H9 (cell line): Measurements from ENCODE around the gene RYR1. TPM values are rescaled to one million over a fixed set of nuclear protein-coding genes. Genes with fewer than 3 reads are reported as not detected.
A peak's percentile ranks its signal among the peaks of the same experiment; 100 is the strongest.

Source experiments
- DNase-seq: peaks from one replicate; pipeline ENCODE4 v3.0.0-alpha.2; 2017
- H2AFZ ChIP-seq: one replicate; pipeline ENCODE4 v1.6.1; 2013; ENCODE audit warnings: mild to moderate bottlenecking, low read length, control low read depth, moderate library complexity
- H2AK5ac ChIP-seq: 2 replicates; pipeline ENCODE4 v1.6.1; 2013; ENCODE audit warnings: low read length, control low read depth, mixed read lengths; ENCODE audit not compliant: insufficient read length
- H2BK120ac ChIP-seq: one replicate; pipeline ENCODE4 v1.6.1; 2013; ENCODE audit warnings: low read depth, mild to moderate bottlenecking, low read length, control low read depth, inconsistent platforms; ENCODE audit not compliant: poor library complexity, severe bottlenecking
- H2BK12ac ChIP-seq: 2 replicates; pipeline ENCODE4 v1.6.1; 2013; ENCODE audit warnings: low read length, control low read depth, mixed read lengths, low read depth; ENCODE audit not compliant: insufficient read length
- H2BK15ac ChIP-seq: 2 replicates; pipeline ENCODE4 v1.6.1; 2013; ENCODE audit warnings: low read depth, low read length, control low read depth
- H2BK20ac ChIP-seq: one replicate; pipeline ENCODE4 v1.6.1; 2013; ENCODE audit warnings: low read depth, mild to moderate bottlenecking, low read length, control low read depth, inconsistent platforms; ENCODE audit not compliant: poor library complexity, severe bottlenecking
- H2BK5ac ChIP-seq: 2 replicates; pipeline ENCODE4 v1.6.1; 2013; ENCODE audit warnings: low read length, control low read depth, mixed read lengths; ENCODE audit not compliant: insufficient read length
- H3K14ac ChIP-seq: 2 replicates; pipeline ENCODE4 v1.6.1; 2013; ENCODE audit warnings: low read length, control low read depth; ENCODE audit not compliant: insufficient read depth
- H3K18ac ChIP-seq: 2 replicates; pipeline ENCODE4 v1.6.1; 2013; ENCODE audit warnings: low read depth, mild to moderate bottlenecking, mixed read lengths, low read length, control low read depth; ENCODE audit not compliant: insufficient read length
- H3K23ac ChIP-seq: 2 replicates; pipeline ENCODE4 v1.6.1; 2013; ENCODE audit warnings: low read length, control low read depth, mixed read lengths, low read depth; ENCODE audit not compliant: insufficient read length
- H3K23me2 ChIP-seq: 2 replicates; pipeline ENCODE4 v1.6.1; 2013; ENCODE audit warnings: low read depth, mild to moderate bottlenecking, mixed read lengths, low read length, control low read depth; ENCODE audit not compliant: insufficient read length, poor library complexity, severe bottlenecking
- H3K27ac ChIP-seq: 2 replicates; pipeline ENCODE4 v1.5.1; 2013; ENCODE audit warnings: low read length, control low read depth, mixed read lengths, low read depth; ENCODE audit not compliant: insufficient read length
- H3K27me3 ChIP-seq: 2 replicates; pipeline ENCODE4 v1.6.1; 2013; ENCODE audit warnings: low read length, control low read depth, inconsistent platforms; ENCODE audit not compliant: insufficient read depth
- H3K4ac ChIP-seq: 2 replicates; pipeline ENCODE4 v1.6.1; 2013; ENCODE audit warnings: low read depth, mild to moderate bottlenecking, control low read depth, inconsistent platforms, low read length, moderate library complexity
- H3K4me1 ChIP-seq: 2 replicates; pipeline ENCODE4 v1.6.1; 2013; ENCODE audit warnings: low read length, control low read depth, inconsistent platforms; ENCODE audit not compliant: insufficient read depth
- H3K4me2 ChIP-seq: 2 replicates; pipeline ENCODE4 v1.6.1; 2013; ENCODE audit warnings: low read length, control low read depth, mixed read lengths; ENCODE audit not compliant: insufficient read length, insufficient read depth
- H3K56ac ChIP-seq: 2 replicates; pipeline ENCODE4 v1.6.1; 2013; ENCODE audit warnings: low read depth, mild to moderate bottlenecking, mixed read lengths, low read length, control low read depth; ENCODE audit not compliant: insufficient read length
- H3K79me1 ChIP-seq: 2 replicates; pipeline ENCODE4 v1.6.1; 2013; ENCODE audit warnings: low read depth, mild to moderate bottlenecking, moderate library complexity, low read length, control low read depth, inconsistent platforms; ENCODE audit not compliant: insufficient read depth, poor library complexity, severe bottlenecking
- H3K79me2 ChIP-seq: 2 replicates; pipeline ENCODE4 v1.6.1; 2013; ENCODE audit warnings: low read length, control low read depth, inconsistent platforms; ENCODE audit not compliant: insufficient read depth
- H3K9ac ChIP-seq: 2 replicates; pipeline ENCODE4 v1.6.1; 2013; ENCODE audit warnings: low read length, control low read depth, mixed read lengths; ENCODE audit not compliant: insufficient read length; ENCODE audit errors: extremely low read depth
- H3K9me3 ChIP-seq: one replicate; pipeline ENCODE4 v1.6.1; 2013; ENCODE audit warnings: low read depth, low read length, inconsistent platforms; ENCODE audit not compliant: control insufficient read depth
- H3T11ph ChIP-seq: one replicate; pipeline ENCODE4 v1.6.1; 2013; ENCODE audit warnings: mild to moderate bottlenecking, low read length, control low read depth, inconsistent platforms
- H4K20me1 ChIP-seq: one replicate; pipeline ENCODE4 v1.6.1; 2013; ENCODE audit not compliant: control insufficient read depth, insufficient read length, insufficient read depth
- H4K5ac ChIP-seq: 2 replicates; pipeline ENCODE4 v1.6.1; 2013; ENCODE audit warnings: low read depth, mild to moderate bottlenecking, mixed read lengths, low read length, control low read depth; ENCODE audit not compliant: insufficient read length
- H4K8ac ChIP-seq: replicated peaks from 2 replicates; pipeline ENCODE4 v1.6.1; 2013; ENCODE audit warnings: low read length, control low read depth, mixed read lengths, low read depth; ENCODE audit not compliant: insufficient read length
- H4K91ac ChIP-seq: 2 replicates; pipeline ENCODE4 v1.6.1; 2013; ENCODE audit warnings: low read depth, mild to moderate bottlenecking, moderate library complexity, mixed read lengths, low read length, control low read depth; ENCODE audit not compliant: insufficient read length
- H3K27ac Mint-ChIP-seq, 3 experiments: 2 replicates in 2 of 3; 3 replicates in 1 of 3; pipeline ENCODE4 v1.8.0; 2020 to 2021; ENCODE audit warnings: mixed read lengths in 3 of 3, mild to moderate bottlenecking in 1 of 3, moderate library complexity in 1 of 3
- H3K27me3 Mint-ChIP-seq: 2 replicates; pipeline ENCODE4 v1.8.0; 2021; ENCODE audit warnings: low read depth, mild to moderate bottlenecking, moderate library complexity, mixed read lengths
- H3K36me3 Mint-ChIP-seq, 3 experiments: 2 replicates in 2 of 3; 3 replicates in 1 of 3; pipeline ENCODE4 v1.8.0; 2020 to 2021; ENCODE audit warnings: low read depth in 3 of 3, mixed read lengths in 3 of 3; ENCODE audit not compliant: insufficient read depth in 1 of 3
- H3K4me1 Mint-ChIP-seq, 2 experiments: 2 replicates each; pipeline ENCODE4 v1.8.0; 2020; ENCODE audit warnings: mixed read lengths in 2 of 2
- H3K4me3 Mint-ChIP-seq, 2 experiments: 2 replicates in 1 of 2; 3 replicates in 1 of 2; pipeline ENCODE4 v1.8.0; 2020 to 2021; ENCODE audit warnings: mild to moderate bottlenecking in 2 of 2, mixed read lengths in 2 of 2, moderate library complexity in 1 of 2
- H3K9me3 Mint-ChIP-seq, 2 experiments: 2 replicates in 1 of 2; 3 replicates in 1 of 2; pipeline ENCODE4 v1.8.0; 2020; ENCODE audit warnings: mild to moderate bottlenecking in 2 of 2, mixed read lengths in 2 of 2, moderate library complexity in 1 of 2
- WGBS: extraction: QIAGEN DNeasy Blood & Tissue Kit; methylation state at CpG from one replicate; pipeline ENCODE4 v1.1.7; 2013; ENCODE audit warnings: missing lambda C conversion rate, low lambda C conversion rate, mixed read lengths; ENCODE audit not compliant: insufficient read length; ENCODE audit errors: extremely low coverage; 5-methylcytosine and 5-hydroxymethylcytosine counted together
- total RNA-seq: library from RNA; stranded (reverse); gene quantifications from 2 replicates; pipeline ENCODE4 v1.2.1, GENCODE V29; 2021
- TF ChIP-seq, protein P1 (sequence below): fragments of 200-600 bp; sonication (generic); conservative IDR thresholded peaks from 3 replicates; pipeline ENCODE4 v1.8.0; 2021; ENCODE audit warnings: antibody characterized with exemption, mild to moderate bottlenecking

The RYR1 gene
- total RNA-seq, 1 experiment from 2014 or later, result 8.9 TPM

DNA sequence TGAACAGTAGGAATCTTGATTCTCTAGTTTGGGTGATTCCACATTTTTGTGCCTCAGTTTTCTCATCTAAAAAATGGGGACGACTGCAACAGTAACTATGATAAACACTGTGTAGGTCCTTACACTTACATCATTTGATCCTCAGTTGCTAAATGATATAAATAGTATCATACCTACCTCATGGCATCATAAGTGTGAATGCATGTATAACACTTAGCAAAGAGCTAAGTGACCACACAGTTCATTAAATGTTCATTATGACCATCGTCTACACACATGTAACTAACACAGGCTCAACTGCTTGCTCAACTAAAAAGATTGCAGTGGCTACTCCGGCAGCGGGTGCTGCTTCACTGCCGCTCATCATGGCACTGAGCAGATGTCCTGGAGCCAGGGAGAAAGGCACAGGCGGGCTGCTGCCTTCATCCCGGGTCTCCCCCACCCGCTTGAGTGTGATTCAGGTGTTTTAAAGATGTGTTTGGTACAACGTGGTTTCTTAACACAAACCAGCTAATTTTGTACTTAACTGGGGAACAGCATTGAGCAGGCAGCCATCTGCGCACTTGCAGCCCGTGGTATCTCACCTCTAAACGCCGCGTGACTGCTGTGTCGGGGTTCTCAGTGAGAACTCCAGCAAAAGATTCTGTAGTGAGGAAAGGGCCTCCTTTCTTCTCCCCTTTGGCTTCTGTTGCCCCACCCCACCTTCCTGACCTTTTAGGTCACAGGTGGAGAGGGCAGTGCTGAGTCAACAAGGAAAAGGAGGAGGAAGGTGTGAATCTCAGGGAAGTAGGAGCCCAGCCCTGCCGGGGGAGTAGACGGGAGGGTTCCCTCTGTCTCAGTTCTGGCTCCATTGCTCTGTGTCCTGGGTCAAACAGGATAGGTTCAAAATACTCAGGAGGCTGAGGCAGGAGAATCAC, 202.2 kb downstream of the RYR1 start:
- WGBS, result no CpG with 5 or more reads among the region's 17 CpGs

More for the DNA sequence above, 202.2 kb downstream of the RYR1 start:
- Histone ChIP-seq H3K9ac (no peak overlapping the region), H3K79me1 (no peaks in the 10 kb centered on the region), H4K20me1 (no peaks in the 10 kb centered on the region), H2AFZ (no peak overlapping the region), H3K4ac (no peak overlapping the region), H2BK20ac (no peak overlapping the region), H3K27me3 (no peaks in the 10 kb centered on the region), H3K27ac (no peak overlapping the region), H2AK5ac (no peak overlapping the region), H2BK120ac (no peak overlapping the region), H3K79me2 (no peaks in the 10 kb centered on the region), H3K23me2 (no peaks in the 10 kb centered on the region), H3K23ac (no peak overlapping the region), H4K8ac (no peak overlapping the region), H3K18ac (no peak overlapping the region), H3K56ac (no peak overlapping the region), H3K9me3 (no peaks in the 10 kb centered on the region), H4K91ac (no peak overlapping the region), H3K4me2 (no peak overlapping the region), H2BK15ac (no peak overlapping the region), H2BK5ac (no peak overlapping the region), H2BK12ac (no peak overlapping the region), H3K14ac (no peak overlapping the region), H4K5ac (no peak overlapping the region), H3K4me1 (no peaks in the 10 kb centered on the region), H3T11ph (no peak overlapping the region)
- TF ChIP-seq, protein P1, sequence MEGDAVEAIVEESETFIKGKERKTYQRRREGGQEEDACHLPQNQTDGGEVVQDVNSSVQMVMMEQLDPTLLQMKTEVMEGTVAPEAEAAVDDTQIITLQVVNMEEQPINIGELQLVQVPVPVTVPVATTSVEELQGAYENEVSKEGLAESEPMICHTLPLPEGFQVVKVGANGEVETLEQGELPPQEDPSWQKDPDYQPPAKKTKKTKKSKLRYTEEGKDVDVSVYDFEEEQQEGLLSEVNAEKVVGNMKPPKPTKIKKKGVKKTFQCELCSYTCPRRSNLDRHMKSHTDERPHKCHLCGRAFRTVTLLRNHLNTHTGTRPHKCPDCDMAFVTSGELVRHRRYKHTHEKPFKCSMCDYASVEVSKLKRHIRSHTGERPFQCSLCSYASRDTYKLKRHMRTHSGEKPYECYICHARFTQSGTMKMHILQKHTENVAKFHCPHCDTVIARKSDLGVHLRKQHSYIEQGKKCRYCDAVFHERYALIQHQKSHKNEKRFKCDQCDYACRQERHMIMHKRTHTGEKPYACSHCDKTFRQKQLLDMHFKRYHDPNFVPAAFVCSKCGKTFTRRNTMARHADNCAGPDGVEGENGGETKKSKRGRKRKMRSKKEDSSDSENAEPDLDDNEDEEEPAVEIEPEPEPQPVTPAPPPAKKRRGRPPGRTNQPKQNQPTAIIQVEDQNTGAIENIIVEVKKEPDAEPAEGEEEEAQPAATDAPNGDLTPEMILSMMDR, result no peak
- peaks cover 25 to 52% (median 51%) of the 10 kb centered on the region in 3 experiments for H3K36me3 Mint-ChIP-seq
- H3K27ac Mint-ChIP-seq, result peak overlapping the region in 2 of 3 experiments; percentile 55 to 88; a peak in 3 of 7 replicates
- H3K27me3 Mint-ChIP-seq, result peaks cover 2% of the 10 kb centered on the region; the same call in 1 of the 2 replicates
- no peaks in the 10 kb centered on the region for H3K9me3 Mint-ChIP-seq
- H3K4me1 Mint-ChIP-seq, result peaks cover 20 to 23% of the 10 kb centered on the region in 2 experiments
- DNase-seq, result no peak
- H3K4me3 Mint-ChIP-seq, result no peak overlapping the region

Other genes starting within 250 kb of the RYR1 start
- 12.0 and 13.1 TPM in 2 replicates for gene DPF1, start 209.5 kb upstream of the RYR1 start, total RNA-seq
- 18.3 and 19.6 TPM in 2 replicates for gene PPP1R14A, start 177.3 kb upstream of the RYR1 start, total RNA-seq
- 283 and 287 TPM in 2 replicates for gene SPINT2, start 169.1 kb upstream of the RYR1 start, total RNA-seq
- gene C19orf33, start 129.4 kb upstream of the RYR1 start, total RNA-seq, result 1.2 TPM in 1 of 2 replicates, not detected in the other
- gene YIF1B, start 117.7 kb upstream of the RYR1 start, total RNA-seq, result 73.2 and 77.4 TPM in 2 replicates
- gene KCNK6, start 113.8 kb upstream of the RYR1 start, total RNA-seq, result 5.4 and 6.5 TPM in 2 replicates
- 3.0 and 3.7 TPM in 2 replicates for gene CATSPERG, start 97.9 kb upstream of the RYR1 start, total RNA-seq
- 185 and 189 TPM in 2 replicates for gene PSMD8, start 59.1 kb upstream of the RYR1 start, total RNA-seq
- 1.5 and 2.4 TPM in 2 replicates for gene GGN, start 45.7 kb upstream of the RYR1 start, total RNA-seq
- gene SPRED3, start 45.0 kb upstream of the RYR1 start, total RNA-seq, result 11.5 and 16.4 TPM in 2 replicates
- gene FAM98C, start 30.6 kb upstream of the RYR1 start, total RNA-seq, result 15.0 and 16.4 TPM in 2 replicates
- gene RASGRP4, start 7.5 kb upstream of the RYR1 start, total RNA-seq, result 0.28 and 0.39 TPM in 2 replicates
- gene MAP4K1, start 184.3 kb downstream of the RYR1 start, total RNA-seq, result 25.7 and 31.1 TPM in 2 replicates
- gene EIF3K, start 185.5 kb downstream of the RYR1 start, total RNA-seq, result 341 and 345 TPM in 2 replicates
- 369 and 386 TPM in 2 replicates for gene ACTN4, start 214.0 kb downstream of the RYR1 start, total RNA-seq